ENCODE results near the gene OBSL1. TPM values are rescaled to one million over a fixed set of nuclear protein-coding genes. Genes with fewer than 3 reads are reported as not detected.

The OBSL1 gene
- 100 to 1,000 TPM in 1 of 4 donors, 10 to 100 TPM in 3; 37.5 to 118 (median 51.6) TPM for total RNA-seq

DNA sequence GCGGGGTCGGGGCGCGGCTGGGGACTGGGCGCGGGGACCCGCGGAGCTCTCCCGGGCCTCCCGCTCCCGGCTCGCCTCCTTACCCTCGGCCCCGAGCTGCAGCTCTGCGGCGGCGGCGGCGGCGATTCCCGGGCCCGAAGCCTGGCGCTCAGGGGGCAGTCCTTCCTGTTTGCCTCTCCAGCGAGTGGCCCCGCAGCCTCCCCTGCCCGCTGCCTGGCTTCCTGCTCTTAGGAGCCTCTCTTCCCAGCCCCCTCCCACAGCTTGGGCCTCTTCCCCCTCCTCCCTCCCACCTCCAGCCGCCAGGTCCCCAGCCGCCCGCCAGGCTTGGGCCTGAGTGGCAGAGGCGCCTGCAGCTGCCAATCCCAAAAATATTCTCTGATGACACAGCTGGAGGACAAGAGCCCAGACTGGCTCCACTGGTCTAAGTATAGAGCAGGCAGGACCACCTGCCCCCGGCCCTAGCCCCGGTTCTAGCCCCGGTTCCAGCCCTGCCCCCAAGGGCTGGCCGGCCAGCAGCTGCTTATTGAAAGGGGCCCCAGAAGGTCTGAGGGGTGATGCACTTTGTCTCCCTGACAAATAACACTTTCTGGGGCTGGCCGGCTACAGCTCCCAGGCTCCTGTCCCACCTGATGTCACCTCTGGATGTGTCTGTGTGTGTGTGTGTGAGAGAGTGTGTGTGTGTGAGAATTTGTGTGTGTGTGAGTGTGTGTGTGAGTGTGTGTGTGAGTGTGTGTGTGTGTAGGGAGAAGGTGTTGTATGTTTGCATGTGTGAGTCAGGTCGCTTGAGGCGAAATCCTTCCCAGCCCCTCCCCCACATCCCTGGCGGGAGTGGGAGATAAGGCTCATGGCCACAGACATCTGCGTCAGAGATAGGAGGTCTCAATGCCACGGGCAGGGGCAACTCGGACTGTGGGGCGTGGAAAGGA is at the start of gene OBSL1:
Gene OBSL1, minus strand, starts transcription at position 229 of the 926 bp plus-strand sequence. CDS start 307 bp downstream, outside the sequence.
- TF ChIP-seq, protein P1, sequence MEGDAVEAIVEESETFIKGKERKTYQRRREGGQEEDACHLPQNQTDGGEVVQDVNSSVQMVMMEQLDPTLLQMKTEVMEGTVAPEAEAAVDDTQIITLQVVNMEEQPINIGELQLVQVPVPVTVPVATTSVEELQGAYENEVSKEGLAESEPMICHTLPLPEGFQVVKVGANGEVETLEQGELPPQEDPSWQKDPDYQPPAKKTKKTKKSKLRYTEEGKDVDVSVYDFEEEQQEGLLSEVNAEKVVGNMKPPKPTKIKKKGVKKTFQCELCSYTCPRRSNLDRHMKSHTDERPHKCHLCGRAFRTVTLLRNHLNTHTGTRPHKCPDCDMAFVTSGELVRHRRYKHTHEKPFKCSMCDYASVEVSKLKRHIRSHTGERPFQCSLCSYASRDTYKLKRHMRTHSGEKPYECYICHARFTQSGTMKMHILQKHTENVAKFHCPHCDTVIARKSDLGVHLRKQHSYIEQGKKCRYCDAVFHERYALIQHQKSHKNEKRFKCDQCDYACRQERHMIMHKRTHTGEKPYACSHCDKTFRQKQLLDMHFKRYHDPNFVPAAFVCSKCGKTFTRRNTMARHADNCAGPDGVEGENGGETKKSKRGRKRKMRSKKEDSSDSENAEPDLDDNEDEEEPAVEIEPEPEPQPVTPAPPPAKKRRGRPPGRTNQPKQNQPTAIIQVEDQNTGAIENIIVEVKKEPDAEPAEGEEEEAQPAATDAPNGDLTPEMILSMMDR (IDR thresholded peaks at IDR 0.05; ENCODE audit: low read depth), result no peak

DNA sequence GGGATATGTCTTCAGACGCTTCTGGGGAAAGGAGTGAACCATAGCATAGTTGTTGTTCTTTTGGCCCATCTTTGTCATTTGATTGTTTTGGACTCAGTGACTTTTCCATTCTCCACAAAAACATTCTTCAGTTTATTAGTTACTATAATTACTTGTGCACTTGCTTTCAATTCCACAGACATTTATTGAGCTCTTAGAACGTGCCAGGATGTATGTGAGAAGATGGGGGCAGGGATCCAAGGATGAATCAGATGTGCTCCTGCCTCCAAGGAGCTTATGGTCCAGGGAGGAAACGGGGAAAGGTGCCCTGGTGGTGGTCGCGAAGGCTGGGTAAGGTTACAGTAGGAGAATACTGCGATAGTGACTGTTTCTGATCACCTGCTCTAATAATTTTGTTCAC is 49.2 kb upstream of the OBSL1 start:
- TF ChIP-seq, protein P1 (IDR thresholded peaks at IDR 0.05; ENCODE audit: low read depth), result no peak

DNA sequence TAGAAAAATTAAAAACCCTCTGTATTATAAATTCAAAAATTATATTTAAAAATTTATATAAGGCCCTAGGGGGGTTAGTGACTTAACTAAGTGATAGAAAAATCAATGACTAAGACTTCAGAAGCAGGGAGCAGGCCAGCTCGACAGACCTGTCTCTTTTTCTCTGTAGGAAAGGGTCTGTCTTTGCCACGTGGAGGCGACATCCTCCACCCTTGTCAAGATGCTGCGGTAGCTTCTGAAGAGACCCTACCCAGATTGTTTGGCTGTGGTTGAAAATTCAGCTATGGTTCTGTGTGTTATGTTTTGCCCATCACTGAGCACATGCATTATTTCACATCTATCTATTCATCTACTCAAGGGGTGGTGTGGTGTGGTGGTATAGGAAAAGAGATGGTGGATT is 47.9 kb upstream of the OBSL1 start:
- TF ChIP-seq, protein P1 (IDR thresholded peaks at IDR 0.05; ENCODE audit: low read depth), result no peak

DNA sequence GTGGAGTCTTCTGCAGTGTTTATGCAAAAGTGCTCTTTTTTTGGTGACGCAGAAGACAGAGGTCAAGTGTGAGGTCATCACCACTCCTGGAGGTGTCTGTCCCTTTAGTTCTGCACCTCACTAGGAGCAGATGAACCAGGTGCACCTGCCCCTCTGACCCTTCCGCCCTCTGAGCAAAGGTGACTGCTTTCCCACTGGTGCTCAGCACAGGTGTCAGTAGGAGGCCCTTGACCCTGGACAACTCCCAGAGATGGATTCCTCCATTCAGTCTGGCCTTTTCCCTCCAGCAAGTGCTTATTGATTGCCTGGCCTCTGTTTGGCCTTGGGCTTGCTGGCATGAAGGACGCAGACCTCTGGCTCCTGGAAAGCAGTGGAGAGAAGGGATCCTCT is 47.4 kb upstream of the OBSL1 start:
- TF ChIP-seq, protein P1 (IDR thresholded peaks at IDR 0.05; ENCODE audit: low read depth), result no peak

DNA sequence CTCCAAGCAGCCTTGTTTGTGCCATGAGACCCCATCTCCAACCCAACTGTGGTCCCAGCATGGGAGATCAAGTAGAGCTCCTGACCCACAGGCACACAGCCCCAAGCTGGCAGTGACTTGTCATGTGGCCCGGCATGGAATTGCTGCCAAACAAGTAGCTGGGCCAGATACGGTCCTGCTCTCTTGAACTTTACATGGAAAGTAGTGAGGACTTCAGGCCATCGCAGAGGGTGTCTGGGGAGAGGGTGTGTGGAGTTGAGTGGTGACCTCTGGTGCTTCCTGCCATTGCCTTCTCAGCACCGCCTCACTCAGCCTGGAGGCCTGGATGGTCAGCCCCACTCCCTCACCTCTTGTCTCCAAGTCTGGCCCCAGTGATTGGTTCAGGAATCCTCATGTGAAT is 45.2 kb upstream of the OBSL1 start:
- TF ChIP-seq, protein P1 (IDR thresholded peaks at IDR 0.05; ENCODE audit: low read depth), result no peak

DNA sequence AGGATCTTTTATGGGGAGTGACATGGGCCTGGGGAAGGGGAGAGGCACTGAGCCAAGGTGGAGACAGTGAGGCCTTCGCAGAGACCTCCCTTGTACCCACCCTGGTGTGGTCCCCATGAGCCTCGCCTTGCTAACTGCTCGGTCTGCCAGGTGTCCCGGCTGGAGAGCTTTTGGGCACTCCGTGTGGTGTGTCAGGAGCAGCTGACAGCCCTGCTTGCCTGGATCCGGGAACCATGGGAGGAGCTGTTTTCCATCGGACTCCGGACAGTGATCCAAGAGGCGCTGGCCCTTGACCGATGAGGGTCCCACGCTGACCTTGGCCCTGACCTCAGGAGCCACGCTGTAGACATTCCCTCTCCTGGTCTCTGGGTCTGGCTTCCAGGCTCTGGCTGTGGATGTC is 44.6 kb upstream of the OBSL1 start:
- TF ChIP-seq, protein P1 (IDR thresholded peaks at IDR 0.05; ENCODE audit: low read depth), result no peak

DNA sequence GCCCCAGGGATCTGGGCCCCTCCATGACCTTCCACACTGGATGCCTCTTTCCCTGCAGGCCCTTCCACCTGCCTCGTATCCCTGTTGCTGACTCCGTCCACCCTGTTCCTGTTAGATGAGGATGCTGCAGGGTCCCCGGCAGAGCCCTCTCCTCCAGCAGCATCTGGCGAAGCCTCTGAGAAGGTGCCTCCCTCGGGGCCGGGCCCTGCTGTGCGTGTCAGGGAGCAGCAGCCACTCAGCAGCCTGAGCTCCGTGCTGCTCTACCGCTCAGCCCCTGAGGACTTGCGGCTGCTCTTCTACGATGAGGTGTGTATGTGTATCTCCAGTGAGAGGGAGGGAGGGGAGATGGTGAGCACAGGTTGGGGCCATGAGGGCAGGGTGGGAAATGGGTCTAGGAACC is 43.7 kb upstream of the OBSL1 start:
- TF ChIP-seq, protein P1 (IDR thresholded peaks at IDR 0.05; ENCODE audit: low read depth), result no peak
